ENCODE data around the gene DCAF7.

- TF ChIP-seq POLR2AphosphoS5 (IDR thresholded peaks at IDR 0.05; ENCODE audit: borderline replicate concordance, low read depth, low read length) (no peak), EZH2 (IDR thresholded peaks at IDR 0.05) (no peak), FOXP2 (optimal IDR thresholded peaks at IDR 0.05; ENCODE audit: control extremely low read depth, extremely low read length, insufficient read depth) (no peak)
These were observed 80.8 kb downstream of the DCAF7 start for GRCh38 chr17:63631062-63631461.

All from SK-N-MC (cell line).